ENCODE results near the gene BLOC1S5. TPM values are rescaled to one million over a fixed set of nuclear protein-coding genes. Genes with fewer than 3 reads are reported as not detected.
"Not testable (repeated sequence)": the region's sequence is repeated elsewhere in the genome, so short reads cannot be mapped to it uniquely, and the experiment has no call there.

Gene BLOC1S5
- total RNA-seq, 1 donor from 2014 or later = 6.5 TPM

GRCh38 chr6:7992002-7992815 lies 72.0 kb downstream of the BLOC1S5 start:
- peak; percentile 67 for ATAC-seq

DNA sequence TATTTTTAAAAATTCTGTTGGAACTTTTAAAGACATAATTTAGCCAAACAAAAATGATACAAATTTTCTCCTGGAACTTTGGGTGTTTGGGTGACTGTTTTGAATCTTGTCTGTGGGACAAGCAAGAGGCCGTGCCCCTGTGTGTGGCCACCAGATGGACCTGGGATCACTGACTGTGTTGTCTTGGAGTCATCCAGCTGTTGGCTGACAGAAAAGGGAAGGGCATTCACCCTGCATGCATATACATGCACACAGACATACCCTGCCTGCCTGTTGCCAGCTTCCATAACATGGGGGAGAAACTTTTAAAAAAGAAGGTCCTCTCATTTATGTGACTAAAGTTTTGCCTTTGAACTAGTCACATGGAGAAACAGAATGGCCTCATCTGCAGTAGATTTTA lies 72.7 kb downstream of the BLOC1S5 start:
- ATAC-seq = peak; percentile 57

DNA sequence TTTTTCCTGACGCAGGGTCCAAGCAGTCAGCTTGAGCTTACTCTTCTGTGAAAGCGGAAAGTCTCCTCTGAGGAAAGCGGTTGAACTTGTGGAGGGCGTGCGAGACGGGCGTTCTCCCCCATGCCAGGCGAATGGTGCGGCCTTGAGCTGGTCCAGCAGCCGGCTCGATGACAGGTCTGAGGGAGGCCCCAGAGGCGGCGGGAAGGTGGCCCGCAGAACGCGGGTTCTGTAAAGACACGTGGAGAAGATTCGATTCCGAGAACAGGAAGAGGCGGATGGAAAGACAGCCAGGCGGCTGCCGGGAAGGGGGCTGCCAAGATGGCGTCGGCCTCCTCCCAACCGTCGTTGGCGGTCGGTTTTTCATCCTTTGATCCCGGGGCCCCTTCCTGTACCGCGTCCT lies 78.0 kb downstream of the BLOC1S5 start:
- no peak for ATAC-seq

- not testable (repeated sequence) for ATAC-seq
These were observed 80.2 kb downstream of the BLOC1S5 start for GRCh38 chr6:7983967-7984366.

DNA sequence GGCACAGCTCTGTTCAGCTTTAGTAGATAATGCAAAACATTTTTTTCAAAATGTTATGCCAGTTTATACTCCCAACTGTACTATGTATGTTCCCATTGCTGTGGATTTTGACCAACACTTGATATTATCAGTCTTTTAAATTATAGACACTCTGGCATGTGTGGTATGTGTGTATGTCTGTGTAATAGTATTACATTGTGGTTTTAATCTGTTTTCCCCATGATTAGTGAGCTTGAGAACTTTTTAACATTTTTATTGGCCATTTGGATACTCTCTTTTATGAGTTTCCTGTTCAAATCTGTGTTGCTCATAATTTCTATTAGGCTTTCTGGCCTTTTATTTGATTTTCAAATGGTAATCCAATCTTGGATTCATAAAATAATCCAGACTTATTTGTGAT lies 84.4 kb downstream of the BLOC1S5 start:
- ATAC-seq = no peak

DNA sequence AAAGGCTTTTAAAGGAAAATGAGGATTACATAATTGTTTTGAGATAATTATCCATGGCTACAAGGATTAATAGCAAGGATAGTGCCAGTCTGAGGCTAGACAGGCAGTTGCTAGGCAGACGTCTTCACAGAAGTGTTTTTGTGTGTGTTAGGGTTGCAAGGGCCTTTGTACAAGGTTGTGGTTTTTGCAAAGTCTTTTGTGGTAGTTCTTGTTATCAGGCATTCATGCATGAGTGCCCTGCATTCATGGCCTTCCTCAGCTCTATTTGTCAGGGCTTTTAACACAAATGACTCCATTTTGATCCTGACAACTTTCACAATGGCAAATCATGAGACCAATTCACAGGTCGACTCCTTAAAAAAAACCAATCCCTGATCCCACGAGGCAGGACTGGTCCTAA lies 85.5 kb downstream of the BLOC1S5 start:
- no peak for ATAC-seq

DNA sequence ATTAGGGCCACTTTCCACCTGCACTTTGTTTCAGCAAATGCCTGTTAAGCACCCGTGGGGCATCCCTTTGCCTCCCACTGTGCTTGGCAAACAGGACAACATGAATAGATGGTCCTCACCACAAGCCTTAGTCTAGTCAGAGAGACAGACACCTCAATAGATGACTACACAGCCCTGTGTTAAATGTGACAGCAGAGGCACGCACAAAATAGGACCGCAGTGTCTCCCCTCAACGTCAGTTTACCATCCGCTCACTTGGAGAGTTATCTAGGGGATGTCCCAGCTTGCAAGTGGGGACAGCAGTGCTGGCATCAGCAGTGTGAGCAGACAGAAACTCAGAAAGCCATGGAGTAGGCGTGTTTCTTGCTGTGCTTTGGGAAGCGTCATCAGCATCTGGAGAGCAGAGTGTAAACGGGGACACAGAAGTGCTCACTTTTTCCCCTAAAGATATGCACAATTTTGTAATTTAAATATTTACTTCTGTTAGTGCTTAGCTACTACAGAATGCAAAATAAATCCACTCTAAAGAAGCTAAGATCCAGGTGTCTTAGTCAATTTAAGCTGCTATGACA lies 87.6 kb downstream of the BLOC1S5 start:
- ATAC-seq = no peak

DNA sequence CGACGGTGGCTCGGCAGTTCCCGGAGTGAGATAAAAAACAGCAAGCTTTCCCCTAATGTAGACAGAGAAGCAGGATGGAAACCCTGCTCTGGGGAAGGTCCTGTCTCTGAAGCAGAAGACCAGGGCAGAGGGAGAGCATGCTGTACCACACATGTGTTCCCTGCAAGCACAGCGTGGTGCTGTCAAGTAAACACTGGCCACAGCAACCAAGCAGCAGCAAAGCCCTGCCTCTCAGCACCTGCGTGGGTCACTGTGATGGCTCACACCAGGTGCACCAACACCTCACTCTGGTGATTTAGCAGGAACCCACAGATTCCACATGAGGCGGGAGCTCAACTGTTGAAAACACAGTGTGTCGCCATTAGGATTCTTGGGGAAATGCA lies 88.4 kb downstream of the BLOC1S5 start:
- ATAC-seq = peak; percentile 26

DNA sequence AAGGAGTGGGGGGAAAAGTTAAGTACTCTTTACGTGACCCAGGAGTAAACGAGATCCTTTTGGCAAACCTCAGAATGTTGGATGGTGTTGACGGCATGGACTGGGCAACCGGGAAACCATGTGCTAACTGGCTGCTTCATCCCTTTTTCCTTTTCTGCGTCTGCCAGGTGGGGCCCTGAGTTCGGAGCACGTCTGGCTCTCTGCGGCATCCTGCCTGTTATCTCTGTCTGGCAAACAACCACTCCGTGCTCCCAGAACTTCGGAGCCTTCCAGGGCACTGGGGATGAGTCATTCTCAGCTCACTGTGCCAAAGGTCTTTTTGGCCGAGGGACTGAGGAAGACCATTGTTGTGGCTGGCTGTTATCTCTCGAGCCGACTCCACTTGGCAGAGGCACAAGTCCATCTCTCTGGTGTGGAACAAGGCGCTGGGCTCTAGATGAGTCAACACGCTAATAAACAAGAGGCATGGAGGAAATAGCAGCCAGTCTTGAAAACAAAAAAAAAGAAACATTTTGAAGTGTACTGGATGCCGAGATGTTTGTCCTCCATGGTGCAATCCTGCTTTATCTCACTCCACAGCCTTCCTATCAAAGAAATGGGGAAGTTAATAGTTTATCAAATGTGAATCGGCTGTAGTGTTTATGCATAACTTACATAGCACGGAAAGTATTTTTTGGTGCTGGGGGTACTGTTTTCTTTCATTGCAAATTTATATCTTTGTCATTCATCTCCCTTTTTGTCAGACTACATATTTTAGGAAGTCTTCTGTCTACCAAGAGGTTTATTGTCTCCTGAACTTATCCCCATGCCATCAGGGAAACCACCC lies 89.0 kb downstream of the BLOC1S5 start:
- ATAC-seq = peak; percentile 64

DNA sequence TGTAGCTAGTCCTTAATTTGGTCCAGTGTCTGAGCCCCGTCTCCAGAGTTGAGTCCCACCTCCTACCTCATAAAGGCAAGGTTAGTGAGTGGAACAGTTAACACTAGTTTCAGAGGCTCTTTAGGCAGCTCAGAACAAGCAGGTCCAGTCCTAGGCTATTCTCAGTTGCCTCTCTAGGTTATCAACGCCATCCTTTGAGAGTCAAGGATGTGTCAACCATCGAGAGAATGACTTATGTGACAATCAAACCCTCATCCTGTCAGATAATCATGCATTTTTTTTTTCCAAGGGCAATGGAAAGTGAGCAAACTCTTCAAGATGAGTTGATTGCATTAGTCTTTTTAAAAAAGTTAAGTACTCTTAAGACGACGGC lies 89.6 kb downstream of the BLOC1S5 start:
- no peak for ATAC-seq

DNA sequence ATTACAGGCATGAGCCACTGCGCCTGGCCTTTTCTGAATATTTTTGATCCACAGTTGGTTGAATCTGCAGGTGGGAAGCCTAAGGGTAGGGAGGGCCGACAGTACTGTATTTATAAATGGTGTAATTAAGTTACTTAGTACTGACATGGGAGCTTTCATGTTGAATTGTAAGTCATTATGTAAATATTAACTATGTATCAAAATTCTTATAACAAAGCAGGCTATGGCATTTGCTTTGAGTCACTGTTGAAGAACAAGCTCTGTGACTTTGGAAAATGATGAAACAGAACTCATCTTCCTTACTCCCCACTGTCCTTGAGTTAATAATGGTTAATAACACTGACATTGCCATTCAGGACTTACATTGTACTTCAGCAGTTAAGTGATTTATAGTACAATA lies 90.6 kb downstream of the BLOC1S5 start:
- ATAC-seq = peak; percentile 88

DNA sequence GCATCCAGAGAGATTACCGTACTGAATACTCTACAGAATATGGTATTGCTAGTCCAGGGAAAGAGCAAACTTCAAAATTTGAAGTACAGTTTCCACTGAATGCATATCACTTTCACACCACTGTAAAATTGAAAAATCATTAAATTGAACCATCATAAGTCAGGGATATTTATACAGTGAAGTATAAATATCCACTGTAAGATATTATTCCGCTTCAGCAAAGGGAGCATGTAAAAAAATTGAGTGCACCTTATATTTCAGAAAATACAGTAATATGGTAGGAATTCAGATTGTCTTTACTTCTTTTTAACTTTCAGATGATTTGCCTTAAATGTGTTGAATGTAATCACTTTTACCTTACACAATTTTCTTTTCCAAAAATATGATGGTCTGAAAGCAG lies 92.7 kb downstream of the BLOC1S5 start:
- ATAC-seq = no peak

DNA sequence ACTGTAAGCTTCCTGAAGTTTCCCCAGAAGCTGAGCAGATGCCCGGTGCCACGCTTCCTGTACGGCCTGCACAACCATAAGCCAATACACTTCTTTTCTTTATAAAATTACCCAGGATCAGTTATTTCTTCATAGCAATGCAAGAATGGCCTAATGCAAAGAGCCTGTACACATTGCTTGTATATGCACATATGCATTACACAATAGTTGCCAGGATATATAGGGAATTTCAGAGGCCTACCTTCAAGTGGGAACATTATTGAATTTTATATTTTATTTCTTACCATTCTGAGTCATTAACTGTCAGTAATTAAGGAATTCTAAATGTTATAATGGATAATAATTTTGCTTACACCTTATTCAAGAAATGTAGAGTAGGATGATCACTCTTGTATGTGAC lies 93.6 kb downstream of the BLOC1S5 start:
- ATAC-seq = no peak

Other genes starting within 250 kb of the BLOC1S5 start
- 73.5 TPM for gene TXNDC5, start 153.6 kb downstream of the BLOC1S5 start, total RNA-seq
- gene EEF1E1, start 38.2 kb upstream of the BLOC1S5 start, total RNA-seq = 21.4 TPM